ENCODE data around the gene ATG5. TPM values are rescaled to one million over a fixed set of nuclear protein-coding genes. Genes with fewer than 3 reads are reported as not detected.
"Not testable (repeated sequence)": the region's sequence is repeated elsewhere in the genome, so short reads cannot be mapped to it uniquely, and the experiment has no call there.

Gene ATG5
- total RNA-seq, 1 experiment from 2014 or later, result 35.1 TPM

DNA sequence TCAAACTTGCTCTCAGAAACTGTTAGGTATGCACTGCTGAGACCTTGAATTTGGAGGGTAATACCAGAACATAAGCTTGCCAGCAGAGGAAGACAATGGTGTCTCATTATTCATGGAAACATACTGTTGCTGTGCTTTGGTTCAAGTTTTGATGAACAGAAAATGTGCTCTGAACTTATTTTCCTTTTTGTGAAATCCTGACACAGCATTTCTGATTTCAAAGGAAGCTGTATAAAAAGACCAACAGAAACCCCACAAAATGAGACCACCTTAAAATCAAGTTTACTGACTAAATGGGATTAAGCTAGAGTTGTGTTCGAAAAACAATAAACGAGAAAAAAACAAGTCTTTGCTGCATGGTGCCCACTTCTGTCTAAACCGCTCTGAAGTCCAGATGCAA lies 169.1 kb downstream of the ATG5 start:
- BruUV-seq (replicated peaks), result no TSS peak
- H3K27me3 Mint-ChIP-seq (ENCODE audit: unreplicated experiment), result no peaks in the 10 kb centered on the region
- intact Hi-C loops (cut with micrococcal nuclease; ENCODE audit: unreplicated experiment), result no loop called here
- no peaks in the 10 kb centered on the region for H3K36me3 Mint-ChIP-seq (ENCODE audit: insufficient read depth, unreplicated experiment)
- DNase-seq, result no peak
- no peaks in the 10 kb centered on the region for H3K4me1 Mint-ChIP-seq (ENCODE audit: low read depth, unreplicated experiment)
- CTCF ChIA-PET, result interaction anchor here (0.6 kb wide), 1 partner anchor 734 kb away, joined by 4 read pairs; no protein-coding TSS in a partner anchor
- no peaks in the 10 kb centered on the region for H3K9me3 Mint-ChIP-seq (ENCODE audit: low read depth, unreplicated experiment)
- TF ChIP-seq, protein P1, sequence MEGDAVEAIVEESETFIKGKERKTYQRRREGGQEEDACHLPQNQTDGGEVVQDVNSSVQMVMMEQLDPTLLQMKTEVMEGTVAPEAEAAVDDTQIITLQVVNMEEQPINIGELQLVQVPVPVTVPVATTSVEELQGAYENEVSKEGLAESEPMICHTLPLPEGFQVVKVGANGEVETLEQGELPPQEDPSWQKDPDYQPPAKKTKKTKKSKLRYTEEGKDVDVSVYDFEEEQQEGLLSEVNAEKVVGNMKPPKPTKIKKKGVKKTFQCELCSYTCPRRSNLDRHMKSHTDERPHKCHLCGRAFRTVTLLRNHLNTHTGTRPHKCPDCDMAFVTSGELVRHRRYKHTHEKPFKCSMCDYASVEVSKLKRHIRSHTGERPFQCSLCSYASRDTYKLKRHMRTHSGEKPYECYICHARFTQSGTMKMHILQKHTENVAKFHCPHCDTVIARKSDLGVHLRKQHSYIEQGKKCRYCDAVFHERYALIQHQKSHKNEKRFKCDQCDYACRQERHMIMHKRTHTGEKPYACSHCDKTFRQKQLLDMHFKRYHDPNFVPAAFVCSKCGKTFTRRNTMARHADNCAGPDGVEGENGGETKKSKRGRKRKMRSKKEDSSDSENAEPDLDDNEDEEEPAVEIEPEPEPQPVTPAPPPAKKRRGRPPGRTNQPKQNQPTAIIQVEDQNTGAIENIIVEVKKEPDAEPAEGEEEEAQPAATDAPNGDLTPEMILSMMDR (IDR thresholded peaks at IDR 0.05; ENCODE audit: unreplicated experiment), result no peak
- H3K4me3 Mint-ChIP-seq (ENCODE audit: low read depth, unreplicated experiment), result no peak overlapping the region
- H3K27ac Mint-ChIP-seq (ENCODE audit: unreplicated experiment), result no peak overlapping the region

DNA sequence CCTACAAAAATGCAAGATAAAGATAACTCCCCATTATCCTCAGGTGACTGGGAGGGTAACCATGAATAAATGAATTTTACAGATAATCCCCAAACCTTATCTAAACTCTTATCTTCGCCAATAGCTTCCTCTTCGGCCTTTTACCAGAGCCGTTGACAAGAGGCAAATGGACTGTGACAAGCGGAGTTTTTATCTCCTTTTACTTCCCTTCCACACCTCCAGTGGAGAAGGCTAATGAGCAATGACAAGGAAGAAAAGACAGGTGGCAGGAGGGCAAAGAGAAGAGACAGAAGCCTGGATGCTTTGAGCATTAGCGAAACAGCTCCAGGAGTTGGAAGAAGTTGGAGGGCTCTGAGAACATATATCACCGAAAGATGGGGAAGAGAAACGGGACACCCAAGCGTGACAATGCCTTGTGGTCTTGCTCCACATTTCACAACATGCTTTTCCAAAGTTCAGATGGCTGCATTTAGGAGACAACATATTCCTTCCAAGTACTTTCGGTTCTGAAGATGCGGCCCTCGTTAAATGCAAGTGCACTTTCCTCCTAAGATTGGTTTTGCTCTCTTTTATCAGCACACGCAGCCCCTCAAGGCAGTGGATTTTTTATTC lies 170.2 kb downstream of the ATG5 start:
- H3K4me1 Mint-ChIP-seq (ENCODE audit: low read depth, unreplicated experiment), result no peaks in the 10 kb centered on the region
- CTCF ChIA-PET, result no interaction called here
- H3K36me3 Mint-ChIP-seq (ENCODE audit: insufficient read depth, unreplicated experiment), result no peaks in the 10 kb centered on the region
- no peak for DNase-seq
- no peak overlapping the region for H3K27ac Mint-ChIP-seq (ENCODE audit: unreplicated experiment)
- no TSS peak for BruUV-seq (replicated peaks)
- TF ChIP-seq, protein P1 (IDR thresholded peaks at IDR 0.05; ENCODE audit: unreplicated experiment), result no peak
- H3K27me3 Mint-ChIP-seq (ENCODE audit: unreplicated experiment), result no peaks in the 10 kb centered on the region
- H3K4me3 Mint-ChIP-seq (ENCODE audit: low read depth, unreplicated experiment), result no peak overlapping the region
- H3K9me3 Mint-ChIP-seq (ENCODE audit: low read depth, unreplicated experiment), result no peaks in the 10 kb centered on the region
- intact Hi-C loops (cut with micrococcal nuclease; ENCODE audit: unreplicated experiment), result no loop called here

DNA sequence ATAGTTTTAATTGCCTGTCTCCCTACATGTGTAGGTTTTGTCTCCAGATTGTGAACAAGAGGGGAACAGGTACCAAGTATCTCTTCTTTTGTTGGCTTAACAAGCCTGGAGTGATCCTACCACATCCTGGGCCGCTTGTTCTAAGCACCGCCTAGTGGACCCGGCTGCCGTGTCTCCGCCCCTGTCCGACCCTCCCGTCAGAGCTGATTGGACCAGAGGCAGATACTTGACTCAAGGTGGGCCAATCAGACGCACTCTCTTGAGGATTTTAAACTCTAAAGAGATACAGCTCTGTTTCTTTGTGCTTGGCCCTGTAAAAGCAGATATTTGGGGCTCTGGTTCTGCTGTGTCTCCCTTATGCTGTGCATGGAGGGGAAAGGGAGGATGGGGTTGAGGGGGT lies 171.2 kb downstream of the ATG5 start:
- intact Hi-C loops (cut with micrococcal nuclease; ENCODE audit: unreplicated experiment), result no loop called here

DNA sequence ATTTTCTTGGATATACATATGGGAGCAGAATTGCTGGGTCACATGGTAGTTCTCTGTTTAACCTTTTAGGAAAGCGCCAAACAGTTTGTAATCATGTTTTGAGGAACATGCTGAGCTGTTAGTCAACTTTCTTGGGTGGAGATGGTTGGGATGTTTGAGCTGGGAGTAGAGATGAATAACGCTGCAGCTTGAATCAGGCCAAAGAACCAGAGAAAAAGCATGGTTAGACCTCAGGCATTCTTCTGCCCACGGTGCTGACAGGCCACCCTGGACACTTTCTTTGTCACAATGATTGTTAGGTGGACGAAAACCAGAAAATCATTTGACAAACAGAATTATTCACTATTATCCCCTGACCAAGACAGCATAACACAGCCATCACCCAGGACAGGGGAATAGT lies 172.6 kb downstream of the ATG5 start:
- Mint-ChIP-seq H3K4me1 (ENCODE audit: low read depth, unreplicated experiment) (no peaks in the 10 kb centered on the region), H3K4me3 (ENCODE audit: low read depth, unreplicated experiment) (no peak overlapping the region), H3K36me3 (ENCODE audit: insufficient read depth, unreplicated experiment) (no peaks in the 10 kb centered on the region), H3K27me3 (ENCODE audit: unreplicated experiment) (no peaks in the 10 kb centered on the region), H3K27ac (ENCODE audit: unreplicated experiment) (no peak overlapping the region), H3K9me3 (ENCODE audit: low read depth, unreplicated experiment) (no peaks in the 10 kb centered on the region)
- BruUV-seq (replicated peaks), result no TSS peak
- DNase-seq, result no peak
- TF ChIP-seq, protein P1 (IDR thresholded peaks at IDR 0.05; ENCODE audit: unreplicated experiment), result no peak
- CTCF ChIA-PET, result no interaction called here
- intact Hi-C loops (cut with micrococcal nuclease; ENCODE audit: unreplicated experiment), result no loop called here

More for the DNA sequence above, 171.2 kb downstream of the ATG5 start:
- Mint-ChIP-seq H3K4me3 (ENCODE audit: low read depth, unreplicated experiment) (no peak overlapping the region), H3K9me3 (ENCODE audit: low read depth, unreplicated experiment) (no peaks in the 10 kb centered on the region), H3K27me3 (ENCODE audit: unreplicated experiment) (no peaks in the 10 kb centered on the region), H3K36me3 (ENCODE audit: insufficient read depth, unreplicated experiment) (no peaks in the 10 kb centered on the region), H3K4me1 (ENCODE audit: low read depth, unreplicated experiment) (no peaks in the 10 kb centered on the region), H3K27ac (ENCODE audit: unreplicated experiment) (no peak overlapping the region)
- BruUV-seq (replicated peaks), result no TSS peak
- TF ChIP-seq, protein P1 (IDR thresholded peaks at IDR 0.05; ENCODE audit: unreplicated experiment), result no peak
- no peak for DNase-seq
- CTCF ChIA-PET, result interaction anchor here (0.7 kb wide), 1 partner anchor 205 kb away, joined by 4 read pairs; no protein-coding TSS in a partner anchor

GRCh38 chr6:106152476-106152875 lies 173.1 kb downstream of the ATG5 start:
- H3K27me3 Mint-ChIP-seq (ENCODE audit: unreplicated experiment), result not testable (repeated sequence)

More at GRCh38 chr6:106152476-106152875, 173.1 kb downstream of the ATG5 start:
- H3K36me3 Mint-ChIP-seq (ENCODE audit: insufficient read depth, unreplicated experiment); intact Hi-C loops (cut with micrococcal nuclease; ENCODE audit: unreplicated experiment); H3K27ac Mint-ChIP-seq (ENCODE audit: unreplicated experiment); H3K4me1 Mint-ChIP-seq (ENCODE audit: low read depth, unreplicated experiment); CTCF ChIA-PET; DNase-seq; H3K4me3 Mint-ChIP-seq (ENCODE audit: low read depth, unreplicated experiment); H3K9me3 Mint-ChIP-seq (ENCODE audit: low read depth, unreplicated experiment); BruUV-seq (replicated peaks): not testable (repeated sequence)

All from Calu3 (cell line).